ENCODE measurements around the gene MYRF.

Gene MYRF

GRCh38 chr11:61836193-61836592, 83.8 kb downstream of the MYRF start:
- CTCF ChIA-PET, result no interaction called here
- no peak for TF ChIP-seq CTCF (conservative IDR thresholded peaks at IDR 0.05; ENCODE audit: low read depth)
- DNase-seq (ENCODE audit: low spot score), result no peak
- POLR2A ChIA-PET (ENCODE audit: low non-redundant PET), result no interaction called here
- peak overlapping the region; percentile 50 for H3K27ac ChIP-seq

GRCh38 chr11:61837411-61838005, 85.1 kb downstream of the MYRF start:
- no peak for TF ChIP-seq CTCF (conservative IDR thresholded peaks at IDR 0.05; ENCODE audit: low read depth)
- ChIA-PET POLR2A (ENCODE audit: low non-redundant PET) (no interaction called here), CTCF (no interaction called here)
- DNase-seq (ENCODE audit: low spot score), result no peak
- H3K27ac ChIP-seq, result peak overlapping the region; percentile 37

Data from RWPE1 (cell line).